GM21360 (cell line): ENCODE data around the gene INTS11.

Source experiments
- ATAC-seq: cut with Tn5 transposase; IDR thresholded peaks from one replicate; pipeline ENCODE4 v1.9.1; 2021; ENCODE audit warnings: mild to moderate bottlenecking, moderate library complexity; ENCODE audit not compliant: unreplicated experiment

INTS11 gene

DNA sequence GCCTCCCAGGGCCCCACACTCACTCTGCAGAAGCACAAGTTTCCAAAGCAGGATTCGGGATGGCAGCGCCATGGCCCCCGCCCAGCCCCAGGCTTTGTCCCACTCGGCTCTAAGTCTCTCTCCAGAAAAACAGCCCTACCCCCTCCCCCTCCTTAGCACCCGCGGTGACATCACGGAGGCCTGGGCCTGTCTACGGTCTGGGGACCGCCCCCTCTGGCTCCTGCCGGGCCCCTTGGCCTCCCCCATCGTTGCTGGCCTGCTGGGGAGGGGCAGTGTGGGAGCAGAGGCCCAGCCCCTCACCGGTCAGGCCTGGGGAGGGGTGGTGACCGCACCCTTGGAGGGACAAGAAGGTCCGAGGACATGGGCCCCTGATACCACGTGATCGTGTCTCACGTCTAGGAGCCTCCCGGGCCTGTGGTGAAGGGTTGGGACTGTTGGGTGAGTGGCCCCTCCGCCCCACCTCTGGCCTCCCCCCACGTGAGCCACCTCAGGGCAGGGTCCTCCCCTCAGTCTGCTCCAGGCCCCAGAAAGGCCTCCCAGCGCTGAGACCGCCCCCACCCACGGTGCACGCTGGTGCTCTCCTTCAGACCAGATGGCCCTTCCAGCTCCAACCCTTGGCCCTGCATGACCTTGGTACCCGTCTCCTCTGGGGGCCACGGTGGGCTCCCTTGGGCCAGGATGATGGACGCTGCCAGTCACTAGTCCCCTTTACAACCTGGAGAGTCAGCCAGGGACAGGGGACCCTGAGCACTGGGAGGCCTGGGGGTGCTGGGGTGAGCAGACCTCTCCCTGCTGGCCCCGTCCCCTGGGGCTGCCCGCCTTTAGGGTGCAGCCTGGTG, 34.2 kb upstream of the INTS11 start, which contains the start of gene MXRA8:
TSS of gene MXRA8 (minus strand) at position 123 of the 839 bp plus-strand sequence. CDS start at position 72, 51 bp downstream.
- no peak for ATAC-seq

DNA sequence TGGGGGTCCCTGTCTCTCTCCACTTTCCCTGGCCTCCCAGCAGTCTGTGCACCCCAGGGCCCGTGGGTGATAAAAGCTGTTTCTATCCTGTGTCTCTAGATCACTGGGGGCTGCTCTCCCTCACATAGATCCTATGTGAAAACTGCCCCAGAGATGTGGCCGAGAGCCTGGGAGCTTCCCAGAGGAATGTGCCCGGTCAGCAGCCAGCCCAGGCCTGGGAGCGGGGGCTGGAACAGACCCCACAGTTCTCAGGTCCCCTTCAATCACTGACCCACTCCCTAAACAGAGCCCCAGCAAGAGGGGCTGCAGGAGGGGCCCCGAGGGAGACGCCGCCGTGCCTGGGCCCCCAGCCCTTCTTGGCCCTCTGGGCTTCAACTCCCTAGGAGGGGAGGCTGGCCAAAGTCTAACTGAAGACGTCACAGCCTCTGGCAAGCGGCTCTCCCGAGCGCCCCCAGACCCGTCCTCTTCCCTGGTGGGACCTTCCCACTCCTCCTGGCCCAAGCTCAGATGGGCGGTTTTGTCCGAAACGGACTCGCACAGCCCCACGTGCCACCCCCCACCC, 33.5 kb upstream of the INTS11 start:
- no peak for ATAC-seq

DNA sequence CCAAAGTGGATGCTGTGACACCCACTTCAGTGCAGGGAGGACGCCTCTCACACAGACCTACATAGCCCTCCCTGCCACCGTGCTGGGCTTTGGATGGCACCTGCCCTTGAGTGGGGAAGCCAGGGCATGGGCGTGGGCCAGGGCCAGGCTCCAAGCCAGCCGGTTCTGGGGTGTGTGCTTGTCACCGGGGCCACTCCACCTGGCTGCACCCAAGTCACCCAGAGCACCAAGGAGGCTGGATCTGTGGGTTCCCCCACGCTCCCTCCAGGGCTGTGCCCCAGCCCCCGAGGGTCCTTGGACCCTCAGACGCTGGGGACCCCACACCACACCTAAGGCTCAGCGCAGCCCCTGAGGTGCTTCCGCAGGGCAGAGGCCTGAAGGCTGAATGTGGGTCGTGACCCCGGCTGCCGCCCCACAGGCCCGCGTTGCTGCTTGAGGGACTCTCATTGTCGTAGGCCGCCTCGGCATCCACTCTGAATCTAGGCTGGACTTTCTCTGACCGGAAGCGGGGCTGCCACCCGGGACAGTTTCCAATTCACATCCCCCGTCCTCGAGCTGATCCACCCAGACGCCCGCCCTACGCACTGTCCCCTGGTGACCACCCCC, 32.4 kb upstream of the INTS11 start:
- ATAC-seq = no peak

DNA sequence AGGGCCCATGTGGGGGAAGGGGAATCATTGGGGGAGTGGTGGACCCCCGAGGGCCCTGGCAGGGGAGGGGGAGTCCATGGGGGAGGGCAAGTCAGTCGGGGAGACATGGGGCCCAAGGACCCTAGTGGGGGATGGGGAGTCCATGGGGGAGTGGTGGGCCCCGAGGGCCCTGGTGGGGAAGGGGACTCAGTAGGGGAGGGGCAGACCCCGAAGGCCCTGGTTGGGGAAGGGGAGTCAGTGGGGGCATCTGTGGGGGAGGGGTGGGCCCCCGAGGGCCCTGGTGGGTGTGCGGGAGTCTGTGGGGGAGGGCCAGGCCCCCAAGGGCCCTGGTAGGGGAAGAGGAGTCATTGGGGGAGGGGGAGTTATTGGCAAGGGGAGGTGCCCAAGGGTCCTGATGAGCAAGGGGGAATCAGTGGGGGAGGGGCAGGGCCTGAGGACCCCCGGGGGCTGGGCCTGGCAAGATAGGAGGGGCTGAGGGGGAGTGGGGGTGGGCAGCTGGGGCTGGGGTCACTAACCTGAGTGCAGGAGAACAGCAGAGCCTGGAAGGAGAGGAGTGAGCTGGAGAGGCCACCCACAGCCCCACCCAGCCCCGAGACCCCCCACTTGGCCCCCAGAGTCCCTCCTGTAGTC, 31.8 kb upstream of the INTS11 start:
- no peak for ATAC-seq

DNA sequence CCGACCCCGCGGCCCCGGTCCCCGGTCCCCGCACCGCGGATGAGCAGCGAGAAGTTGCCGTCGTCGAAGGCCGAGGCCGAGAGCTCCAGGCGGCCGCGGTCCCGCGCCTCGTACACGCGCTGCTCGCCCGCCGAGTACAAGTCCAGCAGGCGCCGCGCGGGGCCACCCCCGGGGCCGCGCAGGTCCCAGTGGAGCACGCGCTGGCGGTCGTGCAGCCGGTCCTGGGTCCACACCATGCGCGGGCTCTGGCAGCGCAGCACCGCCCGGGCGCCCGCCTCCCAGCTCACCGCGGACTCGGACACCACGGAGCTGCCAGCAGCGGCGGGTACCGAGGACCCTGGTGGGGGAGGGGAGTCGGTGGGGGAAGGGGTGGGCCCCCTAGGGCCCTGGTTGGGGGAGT, 31.0 kb upstream of the INTS11 start:
- ATAC-seq = no peak

DNA sequence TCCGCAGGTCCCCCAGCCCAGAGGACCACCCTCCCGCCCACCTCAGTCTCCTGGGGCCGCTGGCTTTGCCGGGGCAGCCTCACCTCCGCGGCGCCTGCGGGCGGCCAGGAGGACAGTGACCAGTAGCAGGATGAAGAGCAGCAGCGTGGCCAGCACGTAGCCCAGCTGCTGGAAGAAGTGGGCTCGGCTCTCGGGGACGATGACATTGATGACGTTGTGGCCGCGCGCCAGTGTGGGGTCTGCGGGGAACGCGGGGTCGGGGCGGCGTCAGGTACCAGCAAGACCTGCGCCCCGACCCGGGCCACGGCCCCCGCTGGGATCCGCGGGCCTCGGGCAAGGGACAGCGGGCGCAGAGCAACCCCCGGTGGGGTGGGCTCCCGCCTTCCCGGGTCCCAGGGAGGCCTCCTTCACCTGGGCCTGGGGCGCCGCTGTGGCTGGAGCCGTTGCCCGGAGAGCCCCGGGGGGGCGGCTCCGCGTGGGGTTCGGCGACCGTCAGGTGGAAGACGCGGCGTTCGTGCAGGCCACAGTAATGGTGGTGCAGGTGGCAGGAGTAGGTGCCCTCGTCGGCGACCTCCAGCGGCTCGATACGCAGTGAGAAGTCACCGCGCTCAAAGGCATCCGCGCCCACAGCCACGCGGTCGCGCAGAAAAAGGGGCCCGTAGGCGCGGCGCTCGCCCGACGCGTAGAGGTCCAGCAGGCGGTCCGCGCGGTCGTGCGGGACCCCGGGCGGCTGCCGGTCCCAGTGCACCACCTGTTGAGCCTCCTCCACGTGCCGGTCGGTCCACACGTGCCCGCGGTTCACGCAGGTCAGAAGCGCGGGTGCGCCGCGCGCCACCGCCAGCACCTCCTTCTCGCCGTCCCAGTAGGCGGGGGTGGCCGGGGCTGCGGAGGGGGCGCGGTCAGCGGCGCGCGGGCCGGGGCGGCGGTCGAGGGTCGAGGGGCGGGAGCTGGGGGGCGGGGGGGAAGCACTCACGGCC, 30.1 kb upstream of the INTS11 start:
- no peak for ATAC-seq

DNA sequence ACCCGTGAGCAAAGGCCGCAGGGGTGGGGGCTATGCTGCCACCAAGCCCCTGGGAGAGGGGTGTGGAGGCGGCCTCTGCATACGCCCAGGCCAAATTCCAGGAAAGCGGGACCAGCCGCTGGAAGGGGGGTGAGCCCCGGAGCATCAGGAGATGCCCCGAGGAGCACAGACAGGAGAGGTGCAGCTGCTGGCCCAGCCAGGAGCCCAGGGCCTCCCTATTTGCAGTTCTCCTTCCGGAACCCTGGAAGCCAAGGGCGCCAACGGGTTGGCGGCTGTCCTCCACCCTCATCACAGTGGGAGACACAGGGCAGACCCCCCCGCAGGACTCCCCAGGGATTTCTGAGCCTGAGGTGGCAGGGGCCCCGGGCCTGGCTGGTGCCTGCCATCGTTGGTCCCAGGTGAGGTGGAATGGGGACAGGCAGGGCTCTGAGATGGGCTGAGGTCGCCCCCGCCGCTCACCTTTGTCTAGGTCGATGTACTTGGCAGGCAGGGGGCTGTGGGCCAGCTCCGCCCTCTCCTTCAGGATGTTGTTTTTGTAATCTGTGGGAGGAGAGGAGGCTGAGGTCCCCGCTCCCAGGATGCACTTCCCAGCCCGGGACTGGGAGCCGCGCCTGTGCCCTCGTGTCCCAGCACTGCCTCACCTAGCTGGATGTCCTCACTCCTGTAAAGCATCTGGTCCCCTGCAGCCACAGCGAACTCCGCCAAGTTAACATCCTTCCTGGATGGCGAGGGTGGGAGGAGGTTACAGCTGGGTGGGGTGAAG, 29.1 kb upstream of the INTS11 start:
- no peak for ATAC-seq

DNA sequence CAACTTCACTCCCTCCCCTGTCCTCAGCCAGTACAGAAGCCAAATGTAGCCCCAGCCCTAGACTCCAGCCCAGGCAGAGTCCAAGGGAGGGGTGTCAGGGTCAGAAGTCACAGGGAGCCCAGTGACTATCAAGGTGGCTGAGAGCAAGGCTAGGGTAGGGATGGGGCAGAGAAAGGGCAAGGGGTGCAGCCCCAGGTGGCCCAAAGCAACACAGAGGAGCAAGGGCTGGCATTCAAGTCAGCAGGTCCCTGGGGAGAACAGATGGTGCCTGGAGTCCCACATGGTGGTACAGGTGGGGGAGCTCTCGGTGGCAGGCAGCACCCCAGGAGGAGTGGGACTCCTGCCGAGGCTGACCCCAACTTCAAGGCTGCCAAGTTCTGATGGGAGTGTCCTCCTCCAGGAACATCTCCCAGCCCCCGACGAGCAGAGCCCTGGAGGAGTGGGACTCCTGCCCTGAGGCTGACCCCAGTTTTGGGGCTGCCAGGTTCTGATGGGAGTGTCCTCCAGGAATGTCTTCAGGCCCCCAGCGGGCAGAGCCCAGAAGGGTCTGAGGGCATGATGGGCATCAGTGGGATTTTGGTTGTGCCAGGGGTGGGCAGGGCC, 28.4 kb upstream of the INTS11 start:
- ATAC-seq = no peak

DNA sequence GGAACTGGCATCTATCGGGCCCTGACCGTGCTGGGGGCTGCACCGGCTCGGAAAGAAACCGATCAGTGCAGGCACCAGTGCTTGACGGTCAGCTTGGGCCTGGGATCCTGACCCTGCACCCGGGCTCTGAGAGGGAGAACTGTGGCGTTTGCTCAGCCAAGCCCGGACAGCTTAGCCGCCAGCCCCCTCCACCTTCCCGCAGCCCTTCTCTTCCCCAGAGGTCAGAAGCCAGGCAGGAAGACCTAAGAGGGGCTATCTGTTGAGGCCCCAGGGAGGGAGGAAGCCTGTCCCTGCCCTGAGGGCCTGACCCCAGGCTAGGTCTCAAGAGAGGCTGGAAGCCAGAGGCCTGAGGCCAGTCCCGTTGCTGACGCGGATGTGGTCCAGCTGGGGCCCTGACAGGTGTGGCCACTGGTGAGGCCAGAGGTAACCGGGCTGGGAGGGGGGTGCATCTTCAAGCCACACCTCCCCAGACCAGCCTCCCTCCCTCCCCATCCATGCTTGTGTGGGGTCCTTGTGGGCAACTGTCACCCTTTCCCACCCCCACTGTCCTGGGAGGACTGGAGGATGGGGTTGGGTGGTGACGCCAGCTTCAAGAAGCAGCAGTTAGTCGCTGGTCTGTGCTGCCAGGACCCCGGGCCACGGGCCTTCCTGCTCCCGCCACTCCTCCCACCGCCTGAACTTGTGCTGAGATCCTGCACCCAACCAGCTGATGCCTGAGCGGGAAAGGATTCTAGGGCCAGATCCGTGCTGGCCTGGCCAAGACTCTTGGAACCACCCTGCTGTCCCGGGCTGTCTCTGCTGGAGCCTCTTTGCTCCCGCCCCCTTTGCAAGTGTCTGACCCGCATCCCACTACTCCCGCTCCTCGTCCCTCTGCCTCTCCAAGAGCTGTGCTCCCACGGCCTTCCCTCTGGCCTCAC, 27.3 kb upstream of the INTS11 start:
- no peak for ATAC-seq

DNA sequence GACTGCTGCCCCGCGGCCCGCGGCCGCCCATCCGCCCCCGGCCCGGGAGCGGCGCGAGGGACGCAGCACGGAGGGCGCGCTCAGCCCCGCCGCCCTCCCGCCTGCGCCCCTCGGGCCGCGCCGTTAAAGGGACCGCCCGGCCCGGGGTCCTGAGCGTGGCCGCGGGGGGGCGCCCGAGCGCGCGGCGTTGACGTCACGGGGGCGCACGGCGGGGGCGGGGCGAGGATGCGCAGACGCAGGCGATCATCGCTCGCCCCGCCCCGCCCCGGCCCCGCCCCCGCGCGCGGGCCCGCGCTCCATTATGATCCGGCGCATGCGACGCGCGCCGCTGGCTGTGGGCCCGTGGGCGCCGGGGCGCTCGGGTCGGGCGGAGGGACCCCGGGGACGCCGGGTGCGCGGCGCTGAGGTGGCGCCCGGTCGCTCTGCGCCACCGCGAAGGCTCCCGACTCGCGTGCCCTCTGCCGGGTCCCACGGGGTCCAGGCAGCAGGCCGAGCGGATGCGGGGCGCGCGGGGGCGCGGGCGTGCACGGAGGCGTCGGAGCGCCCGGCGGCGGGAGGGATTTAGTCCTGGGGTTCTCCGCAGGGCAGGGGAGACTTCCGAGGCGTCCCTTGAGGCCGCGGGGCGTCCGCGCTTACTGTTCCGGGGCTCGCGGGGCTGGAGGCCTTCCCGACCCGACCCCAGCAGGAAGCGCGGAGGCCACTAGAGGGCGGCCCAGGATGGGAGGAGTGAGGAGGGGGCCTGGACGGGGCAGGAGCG, 25.0 kb upstream of the INTS11 start, which contains the start of gene DVL1:
TSS of gene DVL1 (minus strand) at position 163 of the 757 bp plus-strand sequence. CDS start 353 bp downstream, outside the sequence.
- peak; percentile 51 for ATAC-seq

DNA sequence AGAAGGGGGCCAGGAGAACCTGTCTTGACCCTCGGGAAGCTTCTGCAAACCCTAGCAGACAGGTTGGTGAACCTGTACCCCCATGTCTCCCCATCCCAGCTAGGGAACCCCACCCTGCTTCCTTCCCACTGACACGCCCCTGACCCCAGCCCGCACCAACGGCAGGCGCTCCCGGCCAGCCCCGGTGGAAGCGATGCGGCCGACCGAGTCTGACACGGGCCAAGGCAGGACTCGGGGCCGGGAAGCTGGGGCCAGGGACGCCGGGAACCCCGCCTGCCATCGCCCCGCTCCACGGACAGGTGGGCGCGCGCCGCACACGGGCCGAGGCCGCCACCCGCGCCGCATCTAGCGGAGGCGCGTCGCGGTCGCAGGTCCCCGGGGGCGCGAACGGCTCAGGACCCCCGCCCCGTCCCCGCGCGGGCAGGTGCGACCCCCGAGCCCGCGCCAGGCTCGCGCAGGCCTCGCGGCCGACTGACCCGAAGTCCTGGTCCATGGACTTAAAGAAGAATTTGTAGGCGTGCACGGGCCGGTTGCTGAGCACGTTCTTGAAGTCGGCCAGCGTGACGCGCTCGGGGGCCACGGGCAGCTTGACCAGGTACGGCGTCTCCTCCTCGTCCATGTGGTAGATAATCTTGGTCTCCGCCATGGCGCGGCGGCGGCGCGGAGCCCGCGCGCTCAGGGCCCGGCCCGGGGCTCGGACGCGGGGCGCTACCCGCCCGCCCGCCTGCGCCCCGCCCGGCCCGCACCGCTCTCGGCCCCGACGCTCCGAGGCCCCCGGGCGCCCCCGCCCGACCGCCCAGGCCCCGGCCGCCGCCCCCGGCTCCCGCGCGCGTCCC, 24.2 kb upstream of the INTS11 start:
- peak; percentile 23 for ATAC-seq

DNA sequence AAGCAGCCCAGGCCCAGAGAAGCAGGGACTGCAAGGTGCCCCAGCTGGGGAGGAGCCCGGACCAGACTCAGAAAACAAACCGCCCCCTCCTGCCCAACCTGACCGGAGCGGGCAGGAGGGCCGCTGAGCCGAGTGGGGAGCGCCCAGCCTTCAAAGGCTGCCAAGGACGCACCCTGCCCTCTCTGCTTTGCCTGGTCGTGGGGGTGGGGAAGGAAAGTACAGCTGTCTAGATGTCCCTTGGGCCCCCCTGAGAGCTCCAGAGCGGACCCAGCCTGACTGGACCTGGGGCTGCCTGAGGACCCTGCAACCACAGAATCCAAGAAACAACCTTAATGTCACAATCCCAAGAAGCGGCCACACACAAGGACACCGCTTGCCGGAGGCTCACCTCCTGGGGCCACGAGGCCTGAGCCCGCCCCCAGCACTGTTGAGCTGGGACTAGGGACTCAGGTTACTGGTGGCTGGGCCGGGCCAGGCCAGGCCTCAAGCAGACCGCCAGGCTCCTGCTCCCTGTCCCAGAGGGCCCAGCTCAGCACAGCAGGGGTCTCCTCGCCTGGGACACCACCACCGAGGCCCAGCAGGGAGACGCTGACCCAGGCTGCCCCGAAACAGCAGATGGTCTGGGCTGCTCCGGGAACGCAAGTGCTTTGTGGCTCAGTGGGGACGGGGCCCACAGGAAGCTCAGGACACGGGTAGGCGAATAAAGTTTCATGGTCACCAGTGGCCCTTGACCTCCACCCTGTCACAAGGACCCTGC, 23.4 kb upstream of the INTS11 start:
- no peak for ATAC-seq

DNA sequence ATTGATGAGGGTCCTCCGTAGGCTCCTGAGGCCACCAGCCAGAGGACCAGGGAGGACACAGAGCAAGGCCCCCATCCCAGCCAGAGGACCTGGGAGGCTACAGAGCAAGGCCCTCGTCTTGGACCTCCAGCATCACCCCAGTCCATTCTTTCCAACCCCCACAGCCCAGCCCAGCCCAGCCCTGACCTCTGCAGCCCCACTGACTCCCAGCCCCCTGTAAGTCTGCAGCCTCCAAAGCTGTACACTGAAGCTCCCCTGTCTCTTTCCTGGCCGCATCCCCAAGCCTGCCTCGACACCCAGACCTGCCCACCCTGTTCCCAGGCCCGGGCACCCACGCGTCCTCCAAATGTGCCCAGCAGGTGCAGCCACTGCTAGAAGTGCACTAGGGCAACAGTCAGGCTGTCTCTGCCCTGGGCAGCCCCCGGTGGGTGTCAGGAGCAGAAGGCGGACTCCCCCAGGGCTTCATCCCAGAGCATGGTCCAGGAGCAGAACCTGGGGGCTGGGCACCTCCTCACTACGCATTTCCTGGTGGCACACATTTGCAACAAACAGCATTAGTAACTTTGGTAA, 22.7 kb upstream of the INTS11 start:
- ATAC-seq = no peak

DNA sequence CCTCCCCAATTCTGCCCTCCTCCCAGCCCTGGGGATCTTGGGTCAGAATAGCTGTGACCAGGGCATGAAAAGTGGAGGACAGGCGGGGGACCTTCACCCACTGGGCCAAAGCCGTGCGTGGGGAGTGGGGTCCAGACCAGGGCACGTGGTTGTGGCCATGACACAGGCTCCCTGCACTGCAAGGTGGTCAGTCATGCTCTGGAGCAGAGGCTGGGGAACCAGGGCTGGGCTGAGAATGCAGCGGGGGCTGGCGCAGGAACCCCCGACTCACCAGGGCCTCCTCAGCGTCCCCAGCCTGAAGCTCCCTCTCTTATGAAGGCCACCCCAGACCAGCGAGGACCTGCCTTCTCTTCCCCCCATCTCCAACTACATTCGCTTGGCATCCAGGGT, 22.0 kb upstream of the INTS11 start:
- no peak for ATAC-seq

DNA sequence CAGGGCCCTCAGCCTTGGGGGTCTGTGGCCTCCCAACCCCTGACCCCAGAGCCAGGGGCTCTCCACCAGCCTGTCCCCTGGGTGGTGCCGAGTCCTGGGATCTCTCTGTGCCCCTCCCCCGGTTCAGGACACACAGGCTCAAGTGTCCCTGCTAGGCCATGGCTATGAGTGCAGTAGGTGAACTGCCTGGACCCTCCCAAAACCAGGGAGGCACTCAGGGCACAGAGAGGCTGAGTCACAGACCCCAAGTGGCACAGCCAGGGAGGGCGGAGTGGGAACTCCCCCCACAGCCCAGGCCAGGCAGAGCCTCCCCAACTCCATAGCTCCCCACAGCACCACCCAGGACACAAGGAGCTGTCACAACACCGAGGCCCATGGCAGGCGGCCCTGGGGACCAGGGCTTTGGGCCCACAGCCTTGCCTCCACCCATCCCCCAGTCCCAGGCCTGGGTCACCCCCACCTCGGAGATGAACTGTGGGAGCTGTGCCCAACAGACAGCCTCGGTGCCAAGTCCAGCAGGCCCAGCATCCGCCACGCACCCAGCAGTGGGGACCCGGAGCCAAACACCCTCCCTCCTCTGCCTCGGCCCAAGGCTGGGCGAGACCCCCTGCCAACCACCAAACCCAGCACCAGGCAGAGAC, 21.5 kb upstream of the INTS11 start:
- ATAC-seq = no peak
